HepG2 (cell line): ENCODE data around the gene CLIC1. TPM values are rescaled to one million over a fixed set of nuclear protein-coding genes. Genes with fewer than 3 reads are reported as not detected.

ENCODE experiments used
- DRAP1 ChIP-seq: IDR thresholded peaks from 2 replicates; pipeline ENCODE4 v1.6.1; 2016; ENCODE audit warnings: missing genetic modification reagents, missing compliant biosample characterization
- E2F1 ChIP-seq: sonication (generic); formaldehyde crosslinking; IDR thresholded peaks from 2 replicates; pipeline ENCODE4 v1.5.0; 2020; ENCODE audit warnings: missing genetic modification reagents
- E2F2 ChIP-seq: sonication (generic); formaldehyde crosslinking; IDR thresholded peaks from 2 replicates; pipeline ENCODE4 v1.4.0; 2020; ENCODE audit warnings: missing genetic modification reagents, borderline replicate concordance
- HCFC1 ChIP-seq: fragments of 150-350 bp; IDR thresholded peaks from 2 replicates; pipeline ENCODE4 v1.6.1; 2014; ENCODE audit warnings: low read depth, low read length
- HDAC6 ChIP-seq: fragments of 200-600 bp; sonication (generic); IDR thresholded peaks from 2 replicates; pipeline ENCODE4 v1.7.0; 2017; ENCODE audit warnings: mild to moderate bottlenecking, antibody characterized with exemption, low read length, low read depth
- HMGXB4 ChIP-seq, 2 experiments: sonication (generic) in 1 of 2; formaldehyde crosslinking in 1 of 2; IDR thresholded peaks; 2 replicates each; pipeline versions ENCODE4 v1.4.0 to v1.6.1; 2018 to 2020; ENCODE audit warnings: missing genetic modification reagents in 2 of 2, borderline replicate concordance in 1 of 2, low read depth in 1 of 2, mild to moderate bottlenecking in 1 of 2, missing biosample characterization in 1 of 2
- JUND ChIP-seq: sonication (generic); formaldehyde crosslinking; IDR thresholded peaks from 2 replicates; pipeline ENCODE4 v1.8.0; 2022; ENCODE audit warnings: mild to moderate bottlenecking, missing genetic modification reagents
- RBFOX2 ChIP-seq: fragments of 200-400 bp; formaldehyde crosslinking; IDR thresholded peaks from 2 replicates; pipeline ENCODE4 v1.6.1; 2017; ENCODE audit warnings: low read depth, mild to moderate bottlenecking, low read length
- SKIL ChIP-seq: sonication (generic); formaldehyde crosslinking; IDR thresholded peaks from 2 replicates; pipeline ENCODE4 v1.8.0; 2022; ENCODE audit warnings: missing genetic modification reagents, mild to moderate bottlenecking, moderate library complexity, borderline replicate concordance
- USF2 ChIP-seq, 2 experiments: sonication (generic) in 1 of 2; formaldehyde crosslinking in 1 of 2; IDR thresholded peaks; 2 replicates each; pipeline versions ENCODE4 v1.5.1 to v1.6.1; 2011 to 2020; ENCODE audit warnings: borderline replicate concordance in 1 of 2, low read depth in 1 of 2, low read length in 1 of 2, mild to moderate bottlenecking in 1 of 2, missing genetic modification reagents in 1 of 2, moderate library complexity in 1 of 2
- ZBTB26 ChIP-seq: IDR thresholded peaks from 2 replicates; pipeline ENCODE4 v1.6.1; 2016; ENCODE audit warnings: missing compliant biosample characterization, missing genetic modification reagents, borderline replicate concordance
- ZFYVE20 ChIP-seq: sonication (generic); formaldehyde crosslinking; IDR thresholded peaks from 2 replicates; pipeline ENCODE4 v1.8.0; 2023; ENCODE audit warnings: low read depth, mild to moderate bottlenecking, moderate library complexity, missing genetic modification reagents, borderline replicate concordance
- ZMYM4 ChIP-seq: sonication (generic); formaldehyde crosslinking; IDR thresholded peaks from 2 replicates; pipeline ENCODE4 v1.8.1; 2023; ENCODE audit warnings: mild to moderate bottlenecking, missing genetic modification reagents
- ZNF274 ChIP-seq: sonication (generic); formaldehyde crosslinking; IDR thresholded peaks from 2 replicates; pipeline ENCODE4 v1.5.1; 2020; ENCODE audit warnings: mild to moderate bottlenecking, missing genetic modification reagents
- ZNF572 ChIP-seq: sonication (generic); formaldehyde crosslinking; IDR thresholded peaks from 2 replicates; pipeline ENCODE4 v1.5.1; 2020; ENCODE audit warnings: mild to moderate bottlenecking, missing genetic modification reagents
- ZNF580 ChIP-seq: IDR thresholded peaks from 2 replicates; pipeline ENCODE4 v1.6.1; 2016; ENCODE audit warnings: low read depth, borderline replicate concordance
- polyA plus RNA-seq, 8 experiments: library from polyadenylated mRNA; depleted of rRNA in 3 of 8; stranded (reverse) in 7 of 8; unstranded in 1 of 8; fragments of >200 nt; fragmentation: Illumina TruSeq in 4 of 8; extraction: Trizol in 4 of 8; gene quantifications; 2 replicates each; pipeline versions ENCODE4 v1.2.1 to v1.2.3, GENCODE V29; 2011 to 2016; ENCODE audit warnings: low read depth in 4 of 8, missing spikeins in 1 of 8, mixed read lengths in 1 of 8; ENCODE audit not compliant: insufficient read depth in 1 of 8
- total RNA-seq, 5 experiments: library from RNA; depleted of rRNA; stranded (reverse); fragments of >200 nt; fragmentation: Illumina TruSeq; extraction: Trizol; gene quantifications; 2 replicates each; pipeline ENCODE4 v1.2.3, GENCODE V29; 2016; ENCODE audit warnings: low read depth in 1 of 5

The CLIC1 gene
- total and polyA plus RNA-seq, 2 of the 13 experiments (the other 11 are each of a cell fraction or from before 2014, with no cell fraction given), result 602 to 891 TPM

- TF ChIP-seq USF2 (IDR thresholded peaks at IDR 0.05; ENCODE audit: low read depth, low read length) (no peak; the same call in 1 of the 2 replicates), USF2 (CRISPR knock-in tag; IDR thresholded peaks at IDR 0.05; ENCODE audit: borderline replicate concordance) (no peak), DRAP1 (no peak; the same call in 1 of the 2 replicates), ZNF572 (CRISPR knock-in tag) (0 out of 2 replicates have a peak, but pooled peaks have one; percentile 66), HCFC1 (no peak), E2F1 (CRISPR knock-in tag) (no peak), HDAC6 (no peak), ZBTB26 (CRISPR knock-in tag) (no peak; the same call in 1 of the 2 replicates), ZNF580 (CRISPR knock-in tag) (no peak; the same call in 1 of the 2 replicates), SKIL (CRISPR knock-in tag) (no peak), ZMYM4 (CRISPR knock-in tag) (no peak), JUND (no peak; the same call in 1 of the 2 replicates), ZFYVE20 (CRISPR knock-in tag) (no peak), E2F2 (CRISPR knock-in tag) (no peak), HMGXB4 (CRISPR knock-in tag; IDR thresholded peaks at IDR 0.05; ENCODE audit: borderline replicate concordance in 1 of 2, low read depth in 1 of 2) (no peak), RBFOX2 (no peak), ZNF274 (CRISPR knock-in tag) (no peak)
These were observed 2.0 kb downstream of the CLIC1 start (continued) for GRCh38 chr6:31734247-31734820.
